OCI-M2 (cell line): Measurements from ENCODE around the gene TRAP1.
"Not testable (repeated sequence)": the region's sequence is repeated elsewhere in the genome, so short reads cannot be mapped to it uniquely, and the experiment has no call there.

Experiments used
- DNase-seq: peaks from one replicate; lab custom pipeline; 2025; ENCODE audit not compliant: unreplicated experiment; lab: John Stamatoyannopoulos, UW

Gene TRAP1

DNA sequence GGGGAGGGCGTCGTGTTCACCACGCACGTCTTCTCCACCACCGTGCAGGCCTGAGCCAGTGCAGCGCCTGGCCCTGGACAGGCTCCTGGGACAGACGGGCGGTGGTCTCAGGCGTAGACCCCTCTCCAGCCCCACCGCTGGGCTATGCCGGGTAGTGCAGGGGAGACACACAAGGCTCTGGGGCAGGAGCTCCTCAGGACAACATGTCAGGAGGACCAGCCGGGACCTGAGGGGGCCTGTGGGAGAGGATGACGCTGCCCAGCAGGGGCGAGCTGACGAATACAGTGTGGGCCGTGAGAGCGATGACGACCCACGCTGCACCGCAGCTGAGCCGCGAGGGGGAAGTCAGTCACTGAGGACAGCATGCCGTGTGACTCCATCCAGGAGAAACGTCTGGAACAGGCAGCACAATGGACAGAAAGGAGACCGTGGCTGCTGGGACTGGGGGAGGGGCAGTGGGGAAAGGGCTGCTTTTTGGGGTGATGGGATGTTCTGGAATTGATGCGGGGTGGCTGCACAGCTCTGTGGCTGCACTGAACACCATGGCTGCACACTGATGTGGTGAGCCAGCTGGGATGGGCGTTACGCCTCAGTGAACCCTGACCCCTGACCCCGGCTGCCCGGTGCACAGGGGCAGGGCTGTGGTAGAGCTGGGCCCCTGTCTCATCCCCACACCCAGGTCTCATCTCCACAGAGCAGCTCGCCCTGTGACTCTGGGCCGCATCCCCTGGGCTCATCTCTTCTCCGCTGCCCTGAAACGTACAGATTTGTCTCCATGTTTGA lies 42.6 kb downstream of the TRAP1 start:
- DNase-seq = no peak

DNA sequence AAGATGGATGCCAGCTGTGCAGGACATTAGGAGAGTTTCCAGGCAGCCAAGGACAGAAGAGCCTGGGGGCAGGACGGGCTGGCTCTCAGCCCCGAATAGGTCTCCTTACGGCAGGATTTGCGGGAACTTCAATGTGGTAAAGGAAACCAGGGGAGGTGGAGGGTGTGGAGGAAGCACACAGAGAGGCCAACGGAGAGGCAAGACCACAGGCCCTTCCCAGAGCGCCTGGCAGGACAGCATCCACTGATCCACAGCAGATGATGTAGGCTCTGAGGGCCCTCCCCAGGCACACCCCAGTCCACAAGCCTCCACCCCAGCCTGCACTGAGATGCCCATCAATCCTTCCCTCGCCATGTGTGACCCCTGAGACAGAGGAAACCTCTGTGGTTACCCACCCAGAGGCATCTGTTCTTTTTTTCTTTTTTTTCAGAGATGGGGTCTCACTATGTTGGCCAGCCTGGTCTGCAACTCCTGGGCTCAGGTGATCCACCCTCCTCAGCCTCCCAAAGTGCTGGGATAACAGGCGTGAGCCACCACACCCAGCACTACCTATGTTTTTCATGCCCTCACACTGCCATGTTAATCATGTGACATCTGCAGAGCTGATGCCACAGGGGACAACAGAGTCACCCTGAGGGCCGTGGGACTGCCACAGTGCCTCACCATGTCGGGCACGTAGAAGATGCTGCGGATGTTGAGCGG lies 43.5 kb downstream of the TRAP1 start:
- DNase-seq = no peak

DNA sequence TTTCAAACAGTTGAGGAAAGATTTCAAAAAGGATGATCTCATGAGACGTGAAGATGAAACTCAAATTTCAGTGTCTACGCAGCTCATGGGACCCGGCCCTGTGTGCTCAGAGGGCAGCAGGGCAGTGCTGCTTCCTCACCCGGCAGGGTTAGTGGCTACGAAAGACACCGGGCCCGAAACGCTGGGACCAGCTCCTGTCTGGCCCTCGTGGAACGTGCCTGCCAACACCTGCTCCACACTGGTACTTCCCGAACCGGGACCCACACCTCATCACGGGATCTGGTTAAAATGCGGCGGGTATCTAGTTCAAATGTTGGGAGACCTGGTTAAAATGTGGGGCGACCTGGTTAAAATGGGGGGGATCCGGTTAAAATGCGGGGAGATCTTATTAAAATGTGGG lies 44.1 kb downstream of the TRAP1 start:
- no peak for DNase-seq

DNA sequence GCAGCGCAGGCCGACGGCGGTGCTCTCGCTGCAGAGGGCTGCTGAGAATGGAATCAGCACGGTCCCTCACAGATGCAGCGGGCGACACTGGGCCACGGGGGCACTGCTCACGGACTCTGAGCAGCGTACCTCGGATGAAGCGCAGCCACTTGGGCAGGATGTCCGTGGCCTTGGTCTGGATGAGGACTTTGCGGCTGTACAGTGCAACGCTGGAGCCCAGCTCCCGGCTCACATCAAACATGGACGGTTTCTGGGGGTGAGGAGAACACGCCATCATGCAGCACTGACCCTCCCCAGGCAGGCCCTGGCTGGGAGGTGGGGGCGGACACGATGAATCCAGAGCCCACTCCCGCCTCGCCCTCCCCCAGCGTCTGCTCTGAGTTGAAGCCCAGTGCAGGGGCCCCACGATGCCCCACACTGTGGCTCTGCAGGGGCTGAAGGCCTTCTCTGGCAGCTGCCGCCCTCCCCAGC lies 44.7 kb downstream of the TRAP1 start:
- no peak for DNase-seq

DNA sequence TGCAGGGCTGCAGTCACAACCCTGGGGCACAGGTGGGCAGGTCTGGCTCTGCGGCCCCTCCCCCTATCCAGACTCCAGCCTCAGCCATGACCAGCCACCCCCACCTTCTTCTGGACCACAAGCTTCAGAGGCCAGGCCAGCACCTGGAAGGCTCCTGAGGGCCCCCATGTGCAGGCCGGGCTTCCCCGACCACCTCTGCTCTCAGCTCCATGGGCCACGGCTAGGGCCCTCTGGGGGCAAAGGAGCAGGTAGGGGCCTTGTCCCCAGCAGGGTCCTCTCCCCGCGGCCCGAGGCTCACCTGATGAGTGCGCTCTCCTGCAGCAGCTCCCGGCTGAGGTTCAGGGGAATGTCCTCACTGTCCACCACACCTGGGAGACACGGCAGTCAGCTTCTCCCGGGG lies 45.9 kb downstream of the TRAP1 start:
- no peak for DNase-seq

DNA sequence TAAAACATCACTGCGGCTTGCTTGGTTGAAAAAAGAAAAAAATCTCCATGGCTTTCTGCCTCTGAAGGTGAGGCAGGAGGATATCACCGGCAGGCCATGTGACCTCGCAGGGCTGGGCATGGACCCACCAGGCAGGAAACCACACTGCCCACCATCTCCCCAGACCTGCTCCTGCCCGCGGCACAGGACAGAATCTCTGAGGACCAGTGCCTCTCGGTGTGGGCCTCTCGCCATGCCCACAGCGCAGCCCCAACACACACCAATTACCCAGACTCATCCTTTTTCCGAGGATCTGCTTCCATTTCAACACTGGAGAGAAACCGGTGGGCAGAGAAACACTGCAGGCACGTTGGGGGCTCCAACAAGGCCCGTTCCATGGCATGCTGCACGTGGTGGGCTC lies 46.6 kb downstream of the TRAP1 start:
- DNase-seq = no peak

DNA sequence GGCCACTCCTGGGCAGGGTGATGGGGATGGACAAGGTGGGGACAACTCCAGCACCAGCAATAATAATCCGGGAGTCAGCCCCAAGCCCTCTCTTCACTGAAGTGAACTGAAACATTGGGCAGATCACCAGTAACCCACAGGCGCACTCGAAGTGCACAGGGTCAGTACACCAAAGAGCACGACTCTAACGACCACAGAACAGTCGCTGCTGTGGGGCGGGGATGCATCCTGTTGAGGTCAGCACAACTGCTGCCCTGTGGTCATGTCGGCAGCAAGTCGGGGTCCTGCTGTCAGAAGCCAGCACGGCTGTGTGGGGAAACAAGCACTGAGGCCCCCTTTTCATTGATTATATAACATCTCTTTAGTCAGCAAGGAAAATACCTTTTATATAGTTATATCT lies 48.2 kb downstream of the TRAP1 start:
- no peak for DNase-seq

DNA sequence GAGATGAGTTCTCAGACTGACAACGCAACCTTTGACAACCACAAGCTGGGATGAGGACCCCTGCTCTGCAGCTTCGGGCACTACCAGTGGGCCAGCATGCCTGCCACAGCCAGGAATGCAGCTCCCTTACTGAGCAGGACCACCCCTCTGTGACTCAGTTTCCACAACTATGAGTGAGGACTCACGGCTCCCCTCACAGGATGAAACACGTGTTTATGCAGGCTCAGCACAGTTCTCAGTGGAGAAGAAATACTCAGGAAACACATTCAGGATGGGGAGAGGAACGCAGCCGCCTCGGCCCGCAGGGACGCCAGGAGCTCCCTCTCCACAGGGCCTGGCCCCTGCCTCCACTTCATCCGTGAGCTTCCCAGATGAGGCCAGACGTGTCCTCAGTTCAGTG lies 48.7 kb downstream of the TRAP1 start:
- DNase-seq = no peak

DNA sequence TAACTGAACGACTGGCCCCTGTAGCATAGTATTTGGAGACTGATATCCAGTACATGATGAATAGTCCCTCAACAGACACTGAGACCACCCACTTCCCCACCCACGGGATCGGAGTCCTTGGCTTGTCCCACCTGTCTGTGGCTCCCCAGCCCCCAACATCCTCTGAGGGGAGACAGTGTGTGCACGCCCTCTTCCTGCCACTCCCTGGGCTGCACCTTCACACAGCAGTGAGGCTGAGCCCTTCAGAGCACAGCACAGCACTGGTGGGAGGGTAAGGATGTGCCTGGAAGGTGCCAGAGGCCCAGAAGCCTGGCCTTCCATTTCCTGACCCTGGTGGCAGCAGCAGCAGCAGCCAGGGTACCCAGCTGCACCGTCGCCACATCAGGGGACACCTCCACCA lies 51.8 kb downstream of the TRAP1 start:
- no peak for DNase-seq

DNA sequence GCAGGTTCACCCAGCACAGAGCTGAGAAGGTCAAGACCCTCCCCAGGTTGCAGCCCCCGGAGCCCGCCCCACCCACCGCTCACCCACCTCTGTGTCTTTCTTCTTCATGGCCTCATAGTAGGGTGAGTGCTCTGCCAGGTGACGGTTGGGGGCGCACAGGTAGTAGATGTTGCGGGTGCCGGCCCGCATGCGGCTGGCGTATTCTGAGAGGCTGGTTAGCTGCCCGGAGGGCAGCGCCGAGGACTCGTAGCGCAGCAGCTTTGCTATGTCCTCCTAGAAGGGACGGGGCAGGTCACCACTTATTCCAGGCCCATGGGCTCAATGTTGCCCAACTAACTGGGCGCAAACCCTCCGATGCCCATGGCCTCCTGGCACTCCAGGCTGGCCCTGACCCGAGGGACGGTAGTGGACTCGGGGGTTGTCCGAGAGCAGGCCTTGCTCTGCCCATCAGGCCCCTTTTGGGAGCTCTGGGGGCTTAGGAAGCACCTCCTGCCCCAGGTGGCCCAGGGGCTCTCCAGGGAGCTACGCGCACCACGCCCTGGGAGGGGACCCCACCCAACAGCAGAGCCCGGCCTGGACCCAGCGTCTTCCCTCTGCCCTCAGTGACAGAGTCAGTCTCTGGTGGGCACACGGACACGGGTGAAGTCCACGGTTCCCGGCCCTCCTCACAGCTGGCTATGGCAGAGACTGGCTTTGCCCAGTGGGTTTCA lies 53.0 kb downstream of the TRAP1 start:
- DNase-seq = no peak

DNA sequence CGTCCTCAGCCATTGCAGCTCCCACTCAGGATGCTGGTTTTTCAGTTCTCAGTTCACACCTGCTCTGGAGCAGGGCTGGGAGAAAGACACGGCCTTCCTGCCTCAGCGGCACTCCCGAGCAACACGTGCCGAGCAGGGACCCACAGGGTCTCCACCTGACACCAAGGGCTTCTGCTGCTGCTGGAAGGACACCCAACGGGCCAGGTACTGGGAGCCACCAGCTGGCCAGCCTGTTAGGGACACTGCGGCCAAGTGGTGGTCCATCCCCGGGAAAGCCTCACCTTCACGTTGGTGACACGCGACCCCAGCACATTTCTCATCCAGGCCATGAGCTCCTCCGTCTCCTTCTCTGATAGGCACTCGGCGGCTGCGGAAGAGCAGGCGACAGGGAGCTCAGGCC lies 54.7 kb downstream of the TRAP1 start:
- no peak for DNase-seq

DNA sequence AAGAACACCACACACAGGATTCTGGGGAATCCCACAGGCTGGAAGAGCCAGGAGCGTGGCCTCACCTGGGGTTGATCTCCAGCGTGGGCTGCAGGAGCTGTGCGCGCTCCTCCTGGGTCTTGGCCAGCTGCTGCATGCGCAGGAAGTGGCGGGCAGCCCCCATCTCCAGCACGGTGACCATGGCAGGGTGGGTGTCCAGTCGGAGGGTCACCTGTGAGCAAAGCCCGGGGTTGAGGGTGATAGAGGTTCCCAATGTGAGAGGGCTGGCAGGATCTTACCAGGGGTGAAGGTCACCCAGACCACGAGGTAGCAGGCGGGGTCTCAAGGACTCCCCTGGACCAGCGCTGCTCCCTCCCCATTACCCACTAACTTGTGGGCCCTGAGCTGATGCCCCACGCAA lies 55.4 kb downstream of the TRAP1 start:
- DNase-seq = no peak

DNA sequence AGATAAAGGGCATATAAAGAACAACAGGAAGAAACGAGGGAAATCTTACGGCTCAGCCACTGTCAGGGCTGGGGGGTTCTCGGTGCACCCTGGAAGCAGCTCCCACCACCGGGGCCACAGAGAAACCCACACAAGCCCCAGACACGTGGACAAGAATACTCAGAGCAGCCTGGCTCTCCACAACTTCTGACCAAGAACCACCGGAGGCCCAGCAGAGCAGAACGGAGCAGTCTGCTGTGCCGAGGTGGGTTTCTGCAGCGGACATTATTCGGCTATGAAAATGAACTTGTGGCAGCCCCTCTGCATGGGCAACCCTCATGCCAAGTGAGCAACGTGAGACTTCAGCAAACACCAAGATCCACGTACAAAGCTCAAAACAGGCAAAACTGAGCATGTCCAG lies 56.0 kb downstream of the TRAP1 start:
- DNase-seq = no peak

DNA sequence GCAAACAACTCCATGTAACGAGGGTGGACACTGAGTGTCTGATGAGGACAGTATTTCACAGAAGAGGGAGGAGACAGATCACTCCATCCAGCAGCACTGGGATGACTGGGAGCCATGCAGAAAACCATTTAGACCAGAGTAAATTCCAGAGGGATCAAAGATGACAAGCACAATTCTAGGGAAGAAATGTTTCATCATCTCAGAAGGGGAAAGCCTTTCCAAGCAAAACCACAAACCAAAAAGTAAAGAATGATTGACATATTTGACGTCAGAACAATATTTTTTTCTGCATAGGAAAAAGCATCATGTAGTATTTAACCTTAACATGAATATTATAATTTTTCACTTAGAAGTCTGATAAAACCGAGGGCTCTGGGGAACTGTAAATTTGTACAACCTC lies 58.1 kb downstream of the TRAP1 start:
- DNase-seq = no peak

DNA sequence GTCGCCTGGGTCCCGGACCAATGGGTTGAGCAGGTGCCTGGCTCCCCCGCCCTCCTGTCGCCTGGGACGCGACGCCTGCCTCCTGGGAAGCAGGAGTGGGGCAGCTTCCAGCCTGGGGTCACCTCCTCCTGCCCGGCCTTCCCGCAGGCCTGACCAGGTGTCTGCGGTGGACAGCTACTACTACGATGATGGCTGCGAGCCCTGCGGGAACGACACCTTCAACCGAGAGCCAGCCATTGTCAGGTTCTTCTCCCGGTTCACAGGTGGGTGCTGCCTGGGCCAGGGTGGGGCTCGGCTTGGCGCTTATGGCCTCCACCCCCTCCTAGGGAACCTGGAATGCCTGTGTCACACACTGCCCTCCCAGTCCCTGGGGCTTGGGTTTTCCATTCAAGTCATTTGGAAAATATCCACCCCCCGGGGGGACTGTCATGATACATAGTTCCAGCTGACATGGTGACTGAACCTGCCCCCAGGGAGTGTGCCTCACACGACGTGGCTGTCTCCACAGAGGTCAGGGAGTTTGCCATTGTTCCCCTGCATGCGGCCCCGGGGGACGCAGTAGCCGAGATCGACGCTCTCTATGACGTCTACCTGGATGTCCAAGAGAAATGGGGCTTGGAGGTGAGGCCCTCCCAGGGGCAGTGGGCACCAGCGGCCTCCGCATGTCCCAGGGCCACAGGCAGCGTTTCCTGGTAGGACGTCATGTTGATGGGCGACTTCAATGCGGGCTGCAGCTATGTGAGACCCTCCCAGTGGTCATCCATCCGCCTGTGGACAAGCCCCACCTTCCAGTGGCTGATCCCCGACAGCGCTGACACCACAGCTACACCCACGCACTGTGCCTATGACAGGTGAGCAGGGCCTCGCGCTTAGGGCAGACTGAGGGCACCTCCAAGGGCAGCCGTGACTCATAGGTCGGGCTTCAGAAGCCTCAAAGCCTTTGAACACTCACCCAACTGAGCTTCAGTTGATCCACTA lies 60.5 kb downstream of the TRAP1 start:
- DNase-seq = no peak

DNA sequence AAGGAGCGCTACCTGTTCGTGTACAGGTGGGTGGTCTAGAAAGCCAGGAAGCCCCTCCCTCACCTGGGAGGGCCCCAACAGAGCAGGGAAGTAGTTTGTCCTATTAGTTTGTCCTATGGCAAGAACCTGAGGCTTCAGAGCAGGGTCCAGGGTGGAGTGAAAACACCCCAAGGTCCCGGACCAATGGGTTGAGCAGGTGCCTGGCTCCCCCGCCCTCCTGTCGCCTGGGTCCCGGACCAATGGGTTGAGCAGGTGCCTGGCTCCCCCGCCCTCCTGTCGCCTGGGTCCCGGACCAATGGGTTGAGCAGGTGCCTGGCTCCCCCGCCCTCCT lies 61.2 kb downstream of the TRAP1 start:
- not testable (repeated sequence) for DNase-seq

DNA sequence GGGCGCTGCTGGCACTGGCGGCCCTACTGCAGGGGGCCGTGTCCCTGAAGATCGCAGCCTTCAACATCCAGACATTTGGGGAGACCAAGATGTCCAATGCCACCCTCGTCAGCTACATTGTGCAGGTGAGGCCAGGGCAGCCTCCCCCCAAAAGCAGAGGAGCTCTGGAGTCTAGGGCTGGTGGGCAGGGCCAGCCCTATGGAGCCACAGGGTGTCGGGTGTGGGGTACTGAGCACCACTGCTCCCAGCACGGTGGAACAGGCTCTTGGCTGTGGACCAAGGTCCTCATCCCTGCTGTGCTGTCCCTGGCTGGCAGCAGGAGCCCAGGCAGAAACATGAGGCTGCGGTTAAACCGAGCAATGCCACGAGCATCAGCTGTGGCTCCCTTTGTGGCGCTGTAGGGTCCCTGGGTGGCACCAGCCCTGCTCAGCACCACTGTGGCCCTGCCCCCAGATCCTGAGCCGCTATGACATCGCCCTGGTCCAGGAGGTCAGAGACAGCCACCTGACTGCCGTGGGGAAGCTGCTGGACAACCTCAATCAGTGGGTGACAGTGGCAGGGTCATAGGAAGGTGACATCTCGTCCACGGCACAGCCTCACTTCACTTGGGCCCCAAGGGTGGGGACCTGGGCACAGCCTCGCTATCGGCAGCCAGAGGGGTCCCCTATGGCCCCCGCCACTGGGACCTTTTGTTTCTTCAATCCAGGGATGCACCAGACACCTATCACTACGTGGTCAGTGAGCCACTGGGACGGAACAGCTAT lies 61.7 kb downstream of the TRAP1 start:
- no peak for DNase-seq

DNA sequence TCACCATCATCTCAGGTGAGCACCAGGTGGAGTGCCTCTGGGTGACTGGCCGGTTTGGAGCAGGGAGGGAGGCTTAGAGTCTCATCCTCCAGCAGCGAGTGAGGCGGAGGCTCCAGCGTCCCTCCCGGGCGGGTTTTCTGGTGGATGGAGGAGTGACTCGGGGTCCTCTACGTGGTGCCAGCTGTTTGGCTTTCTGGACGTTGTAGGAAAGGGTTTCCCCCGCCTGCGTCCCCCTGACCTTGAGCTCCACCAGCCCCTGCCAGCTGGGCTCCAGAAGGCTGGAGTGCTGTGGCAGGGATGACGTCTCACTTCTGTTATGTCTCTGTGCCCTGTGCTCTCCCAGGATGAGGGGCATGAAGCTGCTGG lies 62.3 kb downstream of the TRAP1 start:
- DNase-seq = no peak

DNA sequence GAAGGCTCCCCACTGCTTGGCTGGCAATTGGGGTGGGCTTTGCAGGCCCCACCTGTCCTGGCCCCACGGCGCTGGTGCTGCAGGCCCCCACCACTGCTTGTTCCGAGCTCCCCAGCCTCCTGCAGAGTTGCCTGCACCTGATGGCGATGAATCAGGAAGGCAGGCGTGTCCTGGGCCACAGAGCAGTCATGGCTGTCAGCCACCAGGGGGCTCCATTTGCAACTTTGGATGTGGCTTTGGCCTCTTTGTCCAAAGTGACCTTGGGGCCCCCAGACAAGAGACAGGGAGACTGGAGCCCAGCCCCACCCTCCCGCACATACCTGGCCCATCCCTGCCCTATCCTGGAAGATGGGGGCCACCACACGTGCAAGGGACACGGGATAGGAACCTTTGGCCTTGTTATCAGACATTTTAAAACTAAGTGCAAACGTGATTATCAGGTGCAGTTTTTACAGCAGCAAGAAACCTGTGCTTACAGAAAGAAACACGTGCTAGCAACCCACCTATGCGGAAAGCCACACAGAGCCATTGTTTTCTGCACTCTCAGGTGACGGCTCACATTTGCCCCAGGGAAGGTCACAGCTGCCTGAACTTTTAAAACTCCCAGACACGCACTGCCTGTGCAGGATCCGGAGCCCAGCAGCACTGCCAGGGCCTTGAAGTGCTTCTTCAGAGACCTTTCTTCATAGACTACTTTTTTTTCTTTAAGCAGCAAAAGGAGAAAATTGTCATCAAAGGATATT lies 62.9 kb downstream of the TRAP1 start, which contains the start of gene DNASE1:
TSS of gene DNASE1 (plus strand) at position 443 of the 743 bp plus-strand sequence. CDS start 683 bp downstream, outside the sequence.
- no peak for DNase-seq
